Activated naive CD8-positive, alpha-beta T cell treated with anti-CD3 and anti-CD28 coated beads, Interleukin-2, amount 50 U/mL, for 16 hours (primary cell): ENCODE measurements around the gene MAN1A2.
"Not testable (repeated sequence)": the region's sequence is repeated elsewhere in the genome, so short reads cannot be mapped to it uniquely, and the experiment has no call there.

Experiments
- DNase-seq: peaks from one replicate; pipeline ENCODE4 v3.0.0-alpha.2; 2020; ENCODE audit warnings: low read depth, low spot score

The MAN1A2 gene

GRCh38 chr1:117556976-117557375, 189.7 kb downstream of the MAN1A2 start:
- DNase-seq, result no peak

DNA sequence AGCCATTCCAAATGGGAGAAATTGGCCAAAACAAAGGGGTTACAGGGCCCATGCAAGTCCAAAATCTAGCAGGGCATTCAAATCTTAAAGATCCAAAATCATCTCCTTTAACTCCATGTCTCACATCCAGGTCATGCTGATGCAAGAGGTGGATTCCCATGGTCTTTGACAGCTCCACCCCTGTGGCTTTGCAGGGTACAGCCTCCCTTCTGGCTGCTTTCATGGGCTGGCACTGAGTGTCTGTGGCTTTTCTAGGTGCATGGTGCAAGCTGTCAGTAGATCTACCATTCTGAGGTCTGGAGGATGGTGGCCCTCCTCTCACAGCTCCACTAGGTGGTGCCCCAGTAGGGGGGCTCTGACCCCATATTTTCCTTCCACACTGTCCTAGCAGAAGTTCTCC, 191.2 kb downstream of the MAN1A2 start:
- not testable (repeated sequence) for DNase-seq

GRCh38 chr1:117559139-117559538, 191.9 kb downstream of the MAN1A2 start:
- no peak for DNase-seq

DNA sequence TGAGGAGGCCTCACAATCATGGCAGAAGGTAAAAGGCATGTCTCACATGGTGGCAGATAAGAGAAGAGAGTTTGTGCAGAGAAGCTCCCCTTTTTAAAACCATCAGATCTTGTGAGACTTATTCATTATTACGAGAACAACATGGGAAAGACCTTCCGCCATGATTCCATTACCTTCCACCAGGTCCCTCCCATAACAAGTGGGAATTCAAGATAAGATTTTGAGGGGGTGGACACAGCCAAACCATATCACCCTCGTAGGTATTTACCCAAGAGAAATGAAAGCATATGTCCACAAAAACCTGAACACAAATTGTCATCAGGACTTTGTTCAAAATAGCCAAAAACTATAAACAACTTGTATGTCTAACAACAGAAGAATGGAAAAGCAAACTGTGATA, 192.7 kb downstream of the MAN1A2 start:
- no peak for DNase-seq

DNA sequence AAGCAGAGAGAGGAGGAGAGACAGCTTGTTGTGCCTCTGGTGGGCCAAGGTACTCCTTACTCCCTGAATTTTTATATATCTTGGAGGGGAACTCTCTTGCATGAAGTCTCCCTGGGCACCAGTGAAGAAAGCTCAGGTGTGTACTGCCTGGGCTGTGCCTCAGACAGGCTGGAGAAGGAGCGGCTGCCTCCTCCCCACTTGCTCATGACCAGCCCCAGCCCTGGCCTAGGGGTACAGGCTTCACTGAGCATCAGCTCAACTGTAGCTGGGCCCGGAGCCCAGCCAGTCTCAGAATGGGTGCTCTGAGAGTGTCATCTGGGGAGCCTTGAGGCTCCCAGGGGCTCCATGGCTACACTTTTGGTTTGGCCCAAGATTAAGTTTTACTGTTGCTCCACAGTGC, 193.8 kb downstream of the MAN1A2 start:
- DNase-seq, result no peak

DNA sequence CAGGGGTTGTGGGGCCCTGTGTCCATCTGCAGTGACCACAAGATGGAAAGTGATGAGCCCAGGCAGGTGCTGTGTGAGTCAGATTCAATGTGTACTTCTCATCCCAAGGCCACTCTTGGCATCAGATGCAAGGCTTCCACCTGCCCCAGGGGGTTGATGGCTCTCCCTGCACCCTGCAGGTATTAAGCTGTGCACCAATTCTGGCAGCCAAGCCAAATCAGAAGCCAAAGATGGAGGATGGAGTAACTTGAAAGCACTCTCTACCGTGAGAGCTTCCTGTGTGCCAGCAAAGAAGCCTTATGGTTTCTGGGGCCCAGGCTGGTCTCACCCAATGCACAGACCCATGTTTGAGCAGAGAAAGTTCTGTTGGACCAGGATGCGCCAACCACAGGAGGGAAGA, 194.3 kb downstream of the MAN1A2 start:
- DNase-seq, result no peak

- DNase-seq, result no peak
These were observed 195.6 kb downstream of the MAN1A2 start for GRCh38 chr1:117562581-117563491.

- DNase-seq, result no peak
These were observed 196.2 kb downstream of the MAN1A2 start for GRCh38 chr1:117563492-117563875.

DNA sequence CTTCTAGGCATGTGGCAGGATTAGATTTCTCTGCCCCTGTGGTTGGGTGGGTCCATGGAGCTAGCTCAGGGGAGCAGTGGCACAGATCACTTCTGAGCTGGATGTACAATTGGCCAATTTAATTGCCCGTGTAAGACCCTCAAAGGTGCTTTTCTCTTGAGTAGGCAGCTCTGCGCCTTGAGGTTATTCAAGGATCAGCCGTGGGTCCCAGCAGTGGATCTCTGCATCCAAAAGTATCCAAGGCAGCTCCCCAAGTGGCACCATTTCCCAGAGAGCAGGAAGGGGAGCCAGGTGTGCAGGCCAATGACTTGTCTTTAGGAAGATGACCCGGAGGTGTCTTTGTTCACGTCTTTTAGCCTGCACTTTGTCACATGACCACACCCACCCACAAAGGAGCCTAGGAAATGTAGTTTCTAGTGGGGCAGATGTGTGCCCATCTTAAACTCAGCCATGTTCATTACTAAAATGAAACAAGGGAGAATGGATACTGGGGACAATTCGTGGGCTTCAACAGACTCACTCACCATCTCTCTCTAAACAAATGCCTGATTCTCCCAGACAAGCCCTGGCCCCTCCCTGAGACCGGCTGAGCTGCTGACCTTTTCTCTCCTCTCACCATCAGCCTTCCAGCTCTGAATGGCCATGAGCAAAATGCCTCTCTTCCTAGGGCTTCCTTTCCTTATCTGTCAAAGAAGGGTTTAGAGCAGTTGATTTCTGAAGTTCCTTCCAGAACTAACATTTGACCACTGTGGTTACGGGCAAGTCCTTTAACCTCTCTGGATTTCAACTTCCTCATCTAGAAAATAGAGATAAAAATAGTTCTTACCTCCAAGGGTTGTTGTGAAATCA, 197.2 kb downstream of the MAN1A2 start:
- no peak for DNase-seq

- no peak for DNase-seq
These were observed 197.9 kb downstream of the MAN1A2 start for GRCh38 chr1:117565076-117565556.

DNA sequence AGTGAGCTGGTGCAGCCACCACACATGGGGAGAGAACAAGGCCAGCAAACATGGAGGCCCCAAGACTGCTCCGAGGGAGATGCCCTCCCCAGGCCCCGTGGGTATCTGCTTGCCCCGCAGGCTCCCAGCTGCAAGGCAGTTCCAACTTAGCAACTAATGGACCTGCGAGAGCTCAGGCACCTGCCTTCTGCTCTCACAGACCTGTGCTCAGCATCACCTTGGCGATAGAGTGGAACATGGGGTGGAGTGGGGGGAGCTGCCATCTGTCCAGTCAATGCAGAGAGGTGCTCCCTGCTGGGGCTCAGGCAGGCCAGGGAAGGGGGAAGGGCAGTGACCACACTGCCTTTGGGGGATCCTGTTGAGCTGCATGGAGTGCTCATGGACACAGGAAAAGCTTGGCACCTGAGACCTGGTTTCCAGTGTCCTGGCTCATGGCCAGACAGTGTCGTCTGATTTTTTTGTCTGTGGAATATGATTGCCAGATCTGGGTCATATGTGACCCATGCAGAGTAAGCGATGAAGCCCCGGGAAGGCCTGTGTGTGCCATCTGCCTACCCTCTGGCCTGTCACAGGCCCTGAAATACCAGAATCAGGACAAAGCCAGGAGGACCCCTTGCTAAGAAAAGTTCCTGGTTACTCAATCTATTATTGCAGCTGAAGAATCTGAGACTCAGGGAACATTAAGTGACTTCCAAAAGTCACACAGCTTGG, 198.7 kb downstream of the MAN1A2 start:
- no peak for DNase-seq

GRCh38 chr1:117566556-117566955, 199.3 kb downstream of the MAN1A2 start:
- DNase-seq, result no peak

- no peak for DNase-seq
These were observed 200.2 kb downstream of the MAN1A2 start for GRCh38 chr1:117567435-117567834.

GRCh38 chr1:117567976-117568375, 200.7 kb downstream of the MAN1A2 start:
- no peak for DNase-seq

DNA sequence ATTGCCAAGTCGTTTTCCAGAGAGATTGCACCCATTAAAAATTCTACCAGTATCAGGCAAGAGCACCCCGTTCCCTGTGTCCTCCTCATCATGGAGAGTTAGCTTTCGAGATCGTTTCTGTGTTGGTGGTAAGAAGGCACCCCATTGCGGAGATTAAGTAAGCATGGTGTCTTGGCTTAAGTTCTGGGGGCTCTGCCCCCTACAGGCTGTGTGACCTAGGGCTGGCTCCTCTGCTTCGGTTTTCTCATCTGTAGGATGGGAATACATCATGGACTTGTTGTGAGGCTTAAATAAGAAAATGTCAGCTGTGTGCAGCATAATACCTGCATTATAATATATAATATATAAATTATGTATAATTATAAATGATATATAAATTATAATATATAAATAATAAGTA, 201.8 kb downstream of the MAN1A2 start:
- DNase-seq, result no peak

DNA sequence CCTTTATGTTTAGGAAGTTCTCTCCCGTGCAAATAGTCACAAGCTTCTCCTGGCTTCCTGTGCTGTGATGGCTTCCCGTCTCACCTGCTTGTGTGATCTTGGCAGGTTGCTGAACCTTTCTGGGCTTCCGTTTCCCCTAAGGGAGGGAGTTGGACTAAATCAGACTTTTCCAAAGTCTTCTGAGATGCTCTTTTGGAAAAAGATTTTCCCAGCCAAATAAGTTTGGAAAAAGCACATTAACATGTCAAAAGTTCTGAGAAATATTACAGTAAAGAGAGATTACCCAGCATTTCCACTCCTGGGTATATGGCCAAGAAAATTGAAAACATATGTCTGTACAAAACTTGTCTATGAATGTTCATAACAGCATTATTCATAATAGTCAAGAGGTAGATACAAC, 202.6 kb downstream of the MAN1A2 start:
- no peak for DNase-seq

GRCh38 chr1:117570988-117571409, 203.8 kb downstream of the MAN1A2 start:
- no peak for DNase-seq

GRCh38 chr1:117571496-117571895, 204.2 kb downstream of the MAN1A2 start:
- DNase-seq, result no peak

DNA sequence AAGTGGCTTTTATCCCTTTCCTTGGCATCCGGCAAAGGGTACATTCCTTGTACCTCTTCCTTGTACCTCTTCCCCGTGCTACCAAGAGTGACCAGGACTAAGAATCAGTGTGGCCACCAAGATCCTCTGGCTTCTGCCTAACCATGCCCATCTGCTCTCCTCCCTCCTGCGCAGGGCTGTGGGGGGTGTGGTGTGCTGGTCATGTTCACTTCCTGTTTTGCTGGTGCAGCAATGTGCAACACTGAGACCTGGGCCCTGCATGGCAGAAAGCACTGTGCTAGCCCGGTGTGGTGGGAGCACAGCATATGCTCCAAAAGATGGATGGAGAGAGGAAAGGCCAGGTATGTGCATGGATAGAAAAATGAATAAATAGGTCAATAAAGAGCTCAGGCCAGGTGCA, 205.3 kb downstream of the MAN1A2 start:
- DNase-seq, result no peak

- no peak for DNase-seq
These were observed 206.3 kb downstream of the MAN1A2 start for GRCh38 chr1:117573386-117574023.

GRCh38 chr1:117574161-117574835, 207.0 kb downstream of the MAN1A2 start:
- no peak for DNase-seq
